Stimulated activated CD8-positive, alpha-beta memory T cell treated with anti-CD3 and anti-CD28 coated beads, Interleukin-12 subunit alpha, Interleukin-12 subunit beta, amount 100 ng/mL, for 4 hours (primary cell): ENCODE data around the gene CTXN1.
"Not testable (repeated sequence)": the region's sequence is repeated elsewhere in the genome, so short reads cannot be mapped to it uniquely, and the experiment has no call there.

Experiments
- DNase-seq: peaks from one replicate; pipeline ENCODE4 v3.0.0-alpha.2; 2020; ENCODE audit warnings: low read depth

Gene CTXN1

GRCh38 chr19:7926021-7926726 lies at the start of gene CTXN1:
CTXN1 (minus strand) TSS chr19:7926135; CDS start chr19:7925538, 597 bp downstream.
- DNase-seq = peak; percentile 69

GRCh38 chr19:7975037-7975436 lies 49.1 kb upstream of the CTXN1 start:
- no peak for DNase-seq

- no peak for DNase-seq
These were observed 47.9 kb upstream of the CTXN1 start for GRCh38 chr19:7973883-7974282.

GRCh38 chr19:7971553-7972520 lies 45.9 kb upstream of the CTXN1 start:
- DNase-seq = no peak

GRCh38 chr19:7970716-7971448 lies 44.9 kb upstream of the CTXN1 start:
- no peak for DNase-seq

GRCh38 chr19:7969555-7969939 lies 43.6 kb upstream of the CTXN1 start:
- no peak for DNase-seq

- no peak for DNase-seq
These were observed 43.0 kb upstream of the CTXN1 start for GRCh38 chr19:7968796-7969554.

GRCh38 chr19:7968008-7968795 lies 42.3 kb upstream of the CTXN1 start:
- DNase-seq = no peak

GRCh38 chr19:7965921-7966665 lies 40.2 kb upstream of the CTXN1 start:
- DNase-seq = no peak

- no peak for DNase-seq
These were observed 39.4 kb upstream of the CTXN1 start for GRCh38 chr19:7965259-7965841.

- DNase-seq = no peak
These were observed 37.6 kb upstream of the CTXN1 start for GRCh38 chr19:7963566-7963965.

GRCh38 chr19:7962644-7963268 lies 36.8 kb upstream of the CTXN1 start:
- no peak for DNase-seq

GRCh38 chr19:7961920-7962626 lies 36.1 kb upstream of the CTXN1 start:
- no peak for DNase-seq

- DNase-seq = not testable (repeated sequence)
These were observed 35.1 kb upstream of the CTXN1 start for GRCh38 chr19:7961082-7961481.

- DNase-seq = no peak
These were observed 33.3 kb upstream of the CTXN1 start for GRCh38 chr19:7959211-7959610.

- no peak for DNase-seq
These were observed 29.8 kb upstream of the CTXN1 start for GRCh38 chr19:7955696-7956095.

GRCh38 chr19:7953576-7953975 lies 27.6 kb upstream of the CTXN1 start:
- DNase-seq = no peak

- no peak for DNase-seq
These were observed 27.1 kb upstream of the CTXN1 start for GRCh38 chr19:7953060-7953459.

- no peak for DNase-seq
These were observed 22.0 kb upstream of the CTXN1 start for GRCh38 chr19:7947939-7948338.
